Kidney (tissue), 14 donors: ENCODE results near the gene PIGQ. TPM values are rescaled to one million over a fixed set of nuclear protein-coding genes. Genes with fewer than 3 reads are reported as not detected.

Source experiments
- DNase-seq, 5 donors: peaks; one replicate each; pipeline ENCODE4 v3.0.0-alpha.2; 2013 to 2020
- FAIRE-seq: peaks from 2 replicates; lab custom pipeline; 2012; peaks lifted over from hg19 to GRCh38; lab: Jason Lieb, UNC
- H3K27ac ChIP-seq, 2 donors: one replicate each; pipeline ENCODE4 v1.7.0; 2013; ENCODE audit warnings: low read depth in 2 of 2, low read length in 2 of 2, inconsistent platforms in 1 of 2
- H3K27me3 ChIP-seq: one replicate; pipeline ENCODE4 v1.7.1; 2013; ENCODE audit warnings: low read length, inconsistent platforms; ENCODE audit not compliant: control insufficient read depth, insufficient read depth
- H3K36me3 ChIP-seq, 3 donors: one replicate each; pipeline versions ENCODE4 v1.7.0 to v1.7.1; 2013; ENCODE audit warnings: low read length in 3 of 3, control low read depth in 1 of 3, inconsistent platforms in 1 of 3; ENCODE audit not compliant: insufficient read depth in 3 of 3, control insufficient read depth in 2 of 3
- H3K4me1 ChIP-seq, 3 donors: one replicate each; pipeline versions ENCODE4 v1.7.0 to v1.7.1; 2013; ENCODE audit warnings: low read length in 3 of 3, inconsistent platforms in 1 of 3, low read depth in 1 of 3; ENCODE audit not compliant: control insufficient read depth in 2 of 3, insufficient read depth in 2 of 3
- H3K4me3 ChIP-seq, 3 donors: one replicate each; pipeline versions ENCODE4 v1.7.0 to v1.8.1; 2013; ENCODE audit warnings: low read length in 3 of 3, control low read depth in 1 of 3, inconsistent platforms in 1 of 3
- H3K9ac ChIP-seq, 3 donors: one replicate each; pipeline versions ENCODE4 v1.7.0 to v1.7.1; 2013; ENCODE audit warnings: low read length in 3 of 3, control low read depth in 1 of 3, inconsistent platforms in 1 of 3
- H3K9me3 ChIP-seq, 3 donors: one replicate each; pipeline versions ENCODE4 v1.7.0 to v1.7.1; 2013; ENCODE audit warnings: low read length in 3 of 3, control low read depth in 1 of 3, inconsistent platforms in 1 of 3; ENCODE audit not compliant: control insufficient read depth in 2 of 3, insufficient read depth in 1 of 3
- CTCF ChIP-seq: IDR thresholded peaks from 3 replicates; pipeline ENCODE4 v1.5.1; 2012; ENCODE audit warnings: mild to moderate bottlenecking, moderate library complexity, borderline replicate concordance; ENCODE audit not compliant: insufficient read depth; ENCODE audit errors: extremely low read depth
- intact Hi-C: fragments of 100-400 bp; cut with DNase I; formaldehyde crosslinking; loops from one replicate; pipeline ENCODE4 v1.11.1; 2022
- polyA plus RNA-seq: library from polyadenylated mRNA; stranded (reverse); fragments of 350-450 nt; fragmentation: Illumina TruSeq; extraction: RNeasy Lipid Tissue Mini Kit (QIAGEN cat#74804); gene quantifications from one replicate; pipeline ENCODE4 v1.2.3, GENCODE V29; 2014; ENCODE audit warnings: low read depth, low replicate concordance; ENCODE audit not compliant: insufficient read depth
- total RNA-seq: library from RNA; stranded (reverse); fragmentation: NEBNext Ultra II Directional; extraction: Animal tissue kit (Norgen Biotek cat#: 25700); gene quantifications from one replicate; pipeline ENCODE4 v1.2.1, GENCODE V29; 2021
- donor health status: control.
- donor health status: control.
- donor health status: control.
- donor health status: control.
- donor health status: control.
- donor health status: DM: yes; HTN: yes; CAD: no.
- donor health status: Normal renal cell carcinoma (clear cell type).

The PIGQ gene
- total and polyA plus RNA-seq, 2 donors from 2014 or later: 92.9 to 118 TPM

GRCh38 chr16:568401-569258 is 1.1 kb upstream of the PIGQ start:
- DNase-seq (no peak), FAIRE-seq (no peak)
- no peak for TF ChIP-seq CTCF
- Histone ChIP-seq H3K27ac (peak overlapping the region; percentile 63 to 83), H3K4me3 (peak overlapping the region; percentile 16 to 73 (median 50)), H3K36me3 (no peaks in the 10 kb centered on the region), H3K9me3 (no peaks in the 10 kb centered on the region), H3K27me3 (no peaks in the 10 kb centered on the region), H3K4me1 (peaks cover 0 to 46% (median 0%) of the 10 kb centered on the region in 3 donors), H3K9ac (peak overlapping the region in 2 of 3 donors; percentile 4 to 58)
- intact Hi-C loops: no loop called here

GRCh38 chr16:572865-573650 is 3.3 kb downstream of the PIGQ start:
- DNase-seq: no peak
- Histone ChIP-seq H3K27me3 (no peaks in the 10 kb centered on the region), H3K36me3 (peaks cover 0 to 9% (median 4%) of the 10 kb centered on the region in 3 donors), H3K9ac (no peak overlapping the region), H3K4me3 (no peak overlapping the region), H3K4me1 (peaks cover 0 to 21% (median 0%) of the 10 kb centered on the region in 3 donors), H3K9me3 (no peaks in the 10 kb centered on the region), H3K27ac (no peak overlapping the region)
- no peak for FAIRE-seq
- intact Hi-C loops: no loop called here
- TF ChIP-seq CTCF: no peak

- DNase-seq (no peak), FAIRE-seq (no peak)
- TF ChIP-seq CTCF: no peak
- Histone ChIP-seq H3K9me3 (no peaks in the 10 kb centered on the region), H3K9ac (no peak overlapping the region), H3K4me3 (no peak overlapping the region), H3K27me3 (no peaks in the 10 kb centered on the region), H3K4me1 (peaks cover 0 to 11% (median 0%) of the 10 kb centered on the region in 3 donors), H3K36me3 (peaks cover 0 to 9% (median 4%) of the 10 kb centered on the region in 3 donors), H3K27ac (no peak overlapping the region)
- intact Hi-C loops: no loop called here
Measured at GRCh38 chr16:574021-574760, 4.4 kb downstream of the PIGQ start.
